ENCODE data around the gene N4BP2L1. TPM values are rescaled to one million over a fixed set of nuclear protein-coding genes. Genes with fewer than 3 reads are reported as not detected.

Gene N4BP2L1
- total and polyA plus RNA-seq, 2 of the 8 experiments (the other 6 are each of a cell fraction or from before 2014, with no cell fraction given), result 1.3 to 3.1 TPM

- TF ChIP-seq, protein P1, sequence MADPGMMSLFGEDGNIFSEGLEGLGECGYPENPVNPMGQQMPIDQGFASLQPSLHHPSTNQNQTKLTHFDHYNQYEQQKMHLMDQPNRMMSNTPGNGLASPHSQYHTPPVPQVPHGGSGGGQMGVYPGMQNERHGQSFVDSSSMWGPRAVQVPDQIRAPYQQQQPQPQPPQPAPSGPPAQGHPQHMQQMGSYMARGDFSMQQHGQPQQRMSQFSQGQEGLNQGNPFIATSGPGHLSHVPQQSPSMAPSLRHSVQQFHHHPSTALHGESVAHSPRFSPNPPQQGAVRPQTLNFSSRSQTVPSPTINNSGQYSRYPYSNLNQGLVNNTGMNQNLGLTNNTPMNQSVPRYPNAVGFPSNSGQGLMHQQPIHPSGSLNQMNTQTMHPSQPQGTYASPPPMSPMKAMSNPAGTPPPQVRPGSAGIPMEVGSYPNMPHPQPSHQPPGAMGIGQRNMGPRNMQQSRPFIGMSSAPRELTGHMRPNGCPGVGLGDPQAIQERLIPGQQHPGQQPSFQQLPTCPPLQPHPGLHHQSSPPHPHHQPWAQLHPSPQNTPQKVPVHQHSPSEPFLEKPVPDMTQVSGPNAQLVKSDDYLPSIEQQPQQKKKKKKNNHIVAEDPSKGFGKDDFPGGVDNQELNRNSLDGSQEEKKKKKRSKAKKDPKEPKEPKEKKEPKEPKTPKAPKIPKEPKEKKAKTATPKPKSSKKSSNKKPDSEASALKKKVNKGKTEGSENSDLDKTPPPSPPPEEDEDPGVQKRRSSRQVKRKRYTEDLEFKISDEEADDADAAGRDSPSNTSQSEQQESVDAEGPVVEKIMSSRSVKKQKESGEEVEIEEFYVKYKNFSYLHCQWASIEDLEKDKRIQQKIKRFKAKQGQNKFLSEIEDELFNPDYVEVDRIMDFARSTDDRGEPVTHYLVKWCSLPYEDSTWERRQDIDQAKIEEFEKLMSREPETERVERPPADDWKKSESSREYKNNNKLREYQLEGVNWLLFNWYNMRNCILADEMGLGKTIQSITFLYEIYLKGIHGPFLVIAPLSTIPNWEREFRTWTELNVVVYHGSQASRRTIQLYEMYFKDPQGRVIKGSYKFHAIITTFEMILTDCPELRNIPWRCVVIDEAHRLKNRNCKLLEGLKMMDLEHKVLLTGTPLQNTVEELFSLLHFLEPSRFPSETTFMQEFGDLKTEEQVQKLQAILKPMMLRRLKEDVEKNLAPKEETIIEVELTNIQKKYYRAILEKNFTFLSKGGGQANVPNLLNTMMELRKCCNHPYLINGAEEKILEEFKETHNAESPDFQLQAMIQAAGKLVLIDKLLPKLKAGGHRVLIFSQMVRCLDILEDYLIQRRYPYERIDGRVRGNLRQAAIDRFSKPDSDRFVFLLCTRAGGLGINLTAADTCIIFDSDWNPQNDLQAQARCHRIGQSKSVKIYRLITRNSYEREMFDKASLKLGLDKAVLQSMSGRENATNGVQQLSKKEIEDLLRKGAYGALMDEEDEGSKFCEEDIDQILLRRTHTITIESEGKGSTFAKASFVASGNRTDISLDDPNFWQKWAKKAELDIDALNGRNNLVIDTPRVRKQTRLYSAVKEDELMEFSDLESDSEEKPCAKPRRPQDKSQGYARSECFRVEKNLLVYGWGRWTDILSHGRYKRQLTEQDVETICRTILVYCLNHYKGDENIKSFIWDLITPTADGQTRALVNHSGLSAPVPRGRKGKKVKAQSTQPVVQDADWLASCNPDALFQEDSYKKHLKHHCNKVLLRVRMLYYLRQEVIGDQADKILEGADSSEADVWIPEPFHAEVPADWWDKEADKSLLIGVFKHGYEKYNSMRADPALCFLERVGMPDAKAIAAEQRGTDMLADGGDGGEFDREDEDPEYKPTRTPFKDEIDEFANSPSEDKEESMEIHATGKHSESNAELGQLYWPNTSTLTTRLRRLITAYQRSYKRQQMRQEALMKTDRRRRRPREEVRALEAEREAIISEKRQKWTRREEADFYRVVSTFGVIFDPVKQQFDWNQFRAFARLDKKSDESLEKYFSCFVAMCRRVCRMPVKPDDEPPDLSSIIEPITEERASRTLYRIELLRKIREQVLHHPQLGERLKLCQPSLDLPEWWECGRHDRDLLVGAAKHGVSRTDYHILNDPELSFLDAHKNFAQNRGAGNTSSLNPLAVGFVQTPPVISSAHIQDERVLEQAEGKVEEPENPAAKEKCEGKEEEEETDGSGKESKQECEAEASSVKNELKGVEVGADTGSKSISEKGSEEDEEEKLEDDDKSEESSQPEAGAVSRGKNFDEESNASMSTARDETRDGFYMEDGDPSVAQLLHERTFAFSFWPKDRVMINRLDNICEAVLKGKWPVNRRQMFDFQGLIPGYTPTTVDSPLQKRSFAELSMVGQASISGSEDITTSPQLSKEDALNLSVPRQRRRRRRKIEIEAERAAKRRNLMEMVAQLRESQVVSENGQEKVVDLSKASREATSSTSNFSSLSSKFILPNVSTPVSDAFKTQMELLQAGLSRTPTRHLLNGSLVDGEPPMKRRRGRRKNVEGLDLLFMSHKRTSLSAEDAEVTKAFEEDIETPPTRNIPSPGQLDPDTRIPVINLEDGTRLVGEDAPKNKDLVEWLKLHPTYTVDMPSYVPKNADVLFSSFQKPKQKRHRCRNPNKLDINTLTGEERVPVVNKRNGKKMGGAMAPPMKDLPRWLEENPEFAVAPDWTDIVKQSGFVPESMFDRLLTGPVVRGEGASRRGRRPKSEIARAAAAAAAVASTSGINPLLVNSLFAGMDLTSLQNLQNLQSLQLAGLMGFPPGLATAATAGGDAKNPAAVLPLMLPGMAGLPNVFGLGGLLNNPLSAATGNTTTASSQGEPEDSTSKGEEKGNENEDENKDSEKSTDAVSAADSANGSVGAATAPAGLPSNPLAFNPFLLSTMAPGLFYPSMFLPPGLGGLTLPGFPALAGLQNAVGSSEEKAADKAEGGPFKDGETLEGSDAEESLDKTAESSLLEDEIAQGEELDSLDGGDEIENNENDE (IDR thresholded peaks at IDR 0.05; ENCODE audit: insufficient replicate concordance, low read length), result no peak
These were observed 15.2 kb upstream of the N4BP2L1 start (continued) for GRCh38 chr13:32443111-32443510.

Data from H1 (cell line).